IMR-90 (cell line): ENCODE results near the gene UBLCP1. TPM values are rescaled to one million over a fixed set of nuclear protein-coding genes. Genes with fewer than 3 reads are reported as not detected.

Experiments
- ATAC-seq: fragments of 200-7000 bp; cut with Tn5 transposase; 2 replicates; pipeline ENCODE4 v1.9.1; 2020; ENCODE audit warnings: low read depth, mild to moderate bottlenecking, moderate library complexity
- BruUV-seq: library from RNA; stranded (reverse); fragments of 400-500 nt; replicated peaks from 2 replicates; lab custom pipeline; 2021; lab: Mats Ljungman, UMichigan
- CTCF ChIA-PET: fragments of 300-600 bp; formaldehyde crosslinking; extraction: SDS; loops from one replicate; lab custom pipeline; 2021; ENCODE audit warnings: antibody characterized with exemption; lab: Yijun Ruan, JAX
- POLR2A ChIA-PET: fragments of 300-600 bp; sonication (Branson Sonifier 250); formaldehyde crosslinking; loops from one replicate; lab custom pipeline; 2022; ENCODE audit warnings: antibody characterized with exemption; ENCODE audit not compliant: unreplicated experiment; lab: Charles Lee
- DNase-seq: peaks from one replicate; pipeline ENCODE4 v3.0.0; 2013
- H2AFZ ChIP-seq: replicated peaks from 2 replicates; pipeline ENCODE3; 2013; ENCODE audit warnings: low read length, mild to moderate bottlenecking; ENCODE audit not compliant: poor library complexity
- H2AK5ac ChIP-seq: 2 replicates; pipeline ENCODE4 v1.6.1; 2013; ENCODE audit warnings: low read depth, low read length, inconsistent platforms
- H2AK9ac ChIP-seq: replicated peaks from 2 replicates; pipeline ENCODE3; 2013; ENCODE audit warnings: mild to moderate bottlenecking, low read depth, low read length, moderate library complexity; ENCODE audit not compliant: poor library complexity
- H2BK120ac ChIP-seq: 2 replicates; pipeline ENCODE4 v1.6.1; 2013; ENCODE audit warnings: low read depth, low read length, inconsistent platforms
- H2BK15ac ChIP-seq: 3 replicates; pipeline ENCODE4 v1.6.1; 2013; ENCODE audit warnings: low read depth, low read length, inconsistent platforms
- H2BK20ac ChIP-seq: 2 replicates; pipeline ENCODE4 v1.6.1; 2013; ENCODE audit warnings: low read depth, mild to moderate bottlenecking, inconsistent platforms, low read length, moderate library complexity
- H2BK5ac ChIP-seq: 2 replicates; pipeline ENCODE4 v1.6.1; 2013; ENCODE audit warnings: mild to moderate bottlenecking, low read depth, low read length, inconsistent platforms; ENCODE audit not compliant: poor library complexity, severe bottlenecking
- H3K14ac ChIP-seq: replicated peaks from 2 replicates; pipeline ENCODE4 v1.6.1; 2013; ENCODE audit warnings: low read depth, low read length, inconsistent platforms
- H3K18ac ChIP-seq: 2 replicates; pipeline ENCODE4 v1.6.1; 2013; ENCODE audit warnings: low read depth, low read length, control low read depth
- H3K23ac ChIP-seq: 2 replicates; pipeline ENCODE4 v1.6.1; 2013; ENCODE audit warnings: low read depth, low read length, inconsistent platforms
- H3K27ac ChIP-seq: 2 replicates; pipeline ENCODE4 v1.5.1; 2013; ENCODE audit warnings: mild to moderate bottlenecking, control low read depth, low read length; ENCODE audit not compliant: insufficient read depth
- H3K27me3 ChIP-seq: 2 replicates; pipeline ENCODE4 v1.6.1; 2013; ENCODE audit warnings: low read length; ENCODE audit not compliant: control insufficient read depth, insufficient read depth
- H3K36me3 ChIP-seq: 2 replicates; pipeline ENCODE4 v1.6.1; 2013; ENCODE audit warnings: low read length, mixed read lengths; ENCODE audit not compliant: control insufficient read depth, insufficient read depth
- H3K4ac ChIP-seq: 2 replicates; pipeline ENCODE4 v1.6.1; 2013; ENCODE audit warnings: low read depth, low read length, inconsistent platforms
- H3K4me1 ChIP-seq: 2 replicates; pipeline ENCODE4 v1.6.1; 2013; ENCODE audit warnings: low read length, mixed read lengths; ENCODE audit not compliant: control insufficient read depth, insufficient read depth
- H3K4me2 ChIP-seq: 2 replicates; pipeline ENCODE4 v1.6.1; 2013; ENCODE audit warnings: low read depth, mild to moderate bottlenecking, control low read depth, low read length, moderate library complexity
- H3K4me3 ChIP-seq: 2 replicates; pipeline ENCODE4 v1.5.1; 2013; ENCODE audit warnings: low read depth, mild to moderate bottlenecking, control low read depth, low read length, moderate library complexity; ENCODE audit not compliant: insufficient read depth
- H3K56ac ChIP-seq: 2 replicates; pipeline ENCODE4 v1.6.1; 2013; ENCODE audit warnings: low read length, inconsistent platforms; ENCODE audit not compliant: insufficient read depth; ENCODE audit errors: extremely low read depth
- H3K79me1 ChIP-seq, 2 experiments: 2 replicates each; pipeline ENCODE4 v1.6.1; 2013; ENCODE audit warnings: low read length in 2 of 2, inconsistent platforms in 1 of 2, low read depth in 1 of 2
- H3K9ac ChIP-seq: 2 replicates; pipeline ENCODE4 v1.6.1; 2013; ENCODE audit warnings: low read depth, low read length, control low read depth
- H3K9me1 ChIP-seq: 2 replicates; pipeline ENCODE4 v1.6.1; 2013; ENCODE audit warnings: low read length, inconsistent platforms; ENCODE audit not compliant: insufficient read depth
- H3K9me3 ChIP-seq: 2 replicates; pipeline ENCODE4 v1.6.1; 2013; ENCODE audit warnings: low read length; ENCODE audit not compliant: control insufficient read depth, insufficient read depth
- H4K20me1 ChIP-seq: 2 replicates; pipeline ENCODE4 v1.6.1; 2013; ENCODE audit warnings: low read length, inconsistent platforms; ENCODE audit not compliant: insufficient read depth
- H4K5ac ChIP-seq: 2 replicates; pipeline ENCODE4 v1.6.1; 2013; ENCODE audit warnings: mild to moderate bottlenecking, low read depth, low read length, control low read depth
- H4K8ac ChIP-seq, 2 experiments: 2 replicates each; pipeline ENCODE4 v1.6.1; 2013; ENCODE audit warnings: low read depth in 2 of 2, low read length in 2 of 2, control low read depth in 1 of 2, inconsistent platforms in 1 of 2
- H4K91ac ChIP-seq: 2 replicates; pipeline ENCODE4 v1.6.1; 2013; ENCODE audit warnings: low read depth, low read length, inconsistent platforms; ENCODE audit not compliant: insufficient read depth
- BHLHE40 ChIP-seq: fragments of 150-350 bp; IDR thresholded peaks from 2 replicates; pipeline ENCODE4 v1.6.1; 2016; ENCODE audit warnings: mild to moderate bottlenecking, low read depth, low read length
- CEBPB ChIP-seq: IDR thresholded peaks from 2 replicates; pipeline ENCODE4 v1.6.1; 2012; ENCODE audit warnings: low read depth, low read length, improper control_type of control experiment
- ELK1 ChIP-seq: fragments of 150-350 bp; IDR thresholded peaks from 2 replicates; pipeline ENCODE4 v1.6.1; 2016; ENCODE audit warnings: low read depth, mild to moderate bottlenecking, low read length, moderate library complexity, borderline replicate concordance
- FOS ChIP-seq: fragments of 150-350 bp; IDR thresholded peaks from 2 replicates; pipeline ENCODE4 v1.6.1; 2016; ENCODE audit warnings: low read depth, low read length
- POLR2A ChIP-seq: IDR thresholded peaks from 2 replicates; pipeline ENCODE4 v1.6.1; 2012; ENCODE audit warnings: mild to moderate bottlenecking, low read depth, low read length
- WGBS, 2 experiments: methylation state at CpG; one replicate each; pipeline versions ENCODE4 v1.1.5 to v1.1.7; 2013; ENCODE audit warnings: missing lambda C conversion rate in 2 of 2; ENCODE audit not compliant: insufficient read length in 1 of 2; ENCODE audit errors: extremely low coverage in 2 of 2; 5-methylcytosine and 5-hydroxymethylcytosine counted together
- dilution Hi-C: fragments of 300-500 bp; cut with HindIII; formaldehyde crosslinking; loops from one replicate; pipeline ENCODE4 v1.14.3; 2018; ENCODE audit warnings: low sequenced_read_pairs; ENCODE audit not compliant: unreplicated experiment
- in situ Hi-C: fragments of 300-500 bp; cut with MboI; formaldehyde crosslinking; loops from 3 replicates; pipeline ENCODE4 v1.14.3; 2019; ENCODE audit warnings: low sequenced_read_pairs, inconsistent platforms, mixed read lengths
- intact Hi-C: fragments of 100-400 bp; cut with micrococcal nuclease; formaldehyde crosslinking; loops from 2 replicates; pipeline ENCODE4 v1.10.0; 2022
- polyA plus RNA-seq, 3 experiments: library from polyadenylated mRNA; depleted of rRNA; stranded (reverse); fragments of >200 nt; gene quantifications; 2 replicates each; pipeline ENCODE4 v1.2.3, GENCODE V29; 2012; ENCODE audit warnings: low replicate concordance in 1 of 3
- total RNA-seq: library from RNA; depleted of rRNA; stranded (reverse); fragments of >200 nt; gene quantifications from 2 replicates; pipeline ENCODE4 v1.2.3, GENCODE V29; 2012

The UBLCP1 gene
- total and polyA plus RNA-seq, 2 of the 4 experiments (the other 2 are of a cell fraction): 11.7 to 17.5 TPM

DNA sequence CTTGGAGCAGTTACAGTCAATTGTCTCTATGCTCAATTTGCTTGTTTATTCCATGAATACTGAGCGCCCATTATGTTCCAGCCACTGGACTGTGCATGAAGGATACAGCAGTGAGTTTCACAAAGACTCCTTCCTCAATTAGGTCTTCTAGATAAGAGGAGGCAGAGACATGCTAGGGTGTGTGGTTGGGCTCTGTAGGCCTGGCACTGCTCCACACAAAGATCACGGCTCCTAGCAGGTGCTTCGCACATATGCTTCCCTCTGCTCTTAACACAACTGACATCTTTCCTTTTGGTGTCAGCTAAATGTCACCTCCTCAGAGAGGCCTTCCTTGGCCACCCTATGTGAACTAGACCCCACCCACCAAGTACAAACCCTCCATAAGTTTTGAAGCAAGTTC lies 56.3 kb downstream of the UBLCP1 start:
- Histone ChIP-seq H4K8ac (no peak overlapping the region), H2BK20ac (no peak overlapping the region), H3K4me2 (no peak overlapping the region), H3K4ac (no peak overlapping the region), H3K9me1 (0 out of 2 replicates have a peak, but pooled peaks cover 3% of the 10 kb centered on the region), H3K4me3 (no peak overlapping the region), H2BK15ac (no peak overlapping the region), H3K9ac (no peak overlapping the region), H3K14ac (no peak overlapping the region), H2AK9ac (no peak overlapping the region), H3K27me3 (no peaks in the 10 kb centered on the region), H3K36me3 (no peaks in the 10 kb centered on the region), H3K56ac (no peak overlapping the region), H4K5ac (no peak overlapping the region), H4K91ac (no peak overlapping the region), H2BK120ac (no peak overlapping the region), H3K18ac (no peak overlapping the region), H3K9me3 (no peaks in the 10 kb centered on the region), H3K79me1 (no peaks in the 10 kb centered on the region), H2BK5ac (no peak overlapping the region), H3K23ac (no peak overlapping the region), H2AK5ac (no peak overlapping the region), H3K27ac (no peak overlapping the region), H4K20me1 (no peaks in the 10 kb centered on the region), H2AFZ (no peak overlapping the region), H3K4me1 (no peaks in the 10 kb centered on the region)
- no CpG with 5 or more reads among the region's 3 CpGs for WGBS, 2 experiments
- in situ Hi-C loops (no loop called here), intact Hi-C loops (no loop called here), dilution Hi-C loops (no loop called here)
- ChIA-PET CTCF (no interaction called here), POLR2A (no interaction called here)
- ATAC-seq (no peak), DNase-seq (no peak)
- no TSS peak for BruUV-seq
- TF ChIP-seq ELK1: no peak
- no peak for TF ChIP-seq FOS
- no peak for TF ChIP-seq BHLHE40
- TF ChIP-seq CEBPB: no peak
- TF ChIP-seq POLR2A: no peak
